Smooth muscle cell (in vitro differentiated cells): ENCODE measurements around the gene ADRB1. TPM values are rescaled to one million over a fixed set of nuclear protein-coding genes. Genes with fewer than 3 reads are reported as not detected.

ENCODE experiments used
- DNase-seq: peaks from one replicate; lab custom pipeline; 2025; ENCODE audit not compliant: unreplicated experiment; lab: John Stamatoyannopoulos, UW
- H2AFZ ChIP-seq: fragments of 200-600 bp; sonication (generic); 2 replicates; pipeline ENCODE4 v1.6.0; 2016; ENCODE audit warnings: antibody characterized with exemption, low read depth, mild to moderate bottlenecking
- H3F3A ChIP-seq: fragments of 200-600 bp; sonication (generic); 2 replicates; pipeline ENCODE4 v1.6.0; 2017; ENCODE audit warnings: antibody characterized with exemption, low read depth
- H3K27ac ChIP-seq: fragments of 200-600 bp; sonication (generic); 2 replicates; pipeline ENCODE4 v1.5.1; 2016; ENCODE audit warnings: low read depth, mild to moderate bottlenecking
- H3K27me3 ChIP-seq: fragments of 200-600 bp; sonication (generic); 2 replicates; pipeline ENCODE4 v1.6.1; 2016; ENCODE audit warnings: low read depth, mild to moderate bottlenecking
- H3K36me3 ChIP-seq: fragments of 200-600 bp; sonication (generic); 2 replicates; pipeline ENCODE4 v1.5.1; 2016; ENCODE audit warnings: low read depth
- H3K4me1 ChIP-seq: fragments of 200-600 bp; sonication (generic); 2 replicates; pipeline ENCODE4 v1.5.1; 2016; ENCODE audit warnings: low read depth
- H3K4me2 ChIP-seq: fragments of 200-600 bp; sonication (generic); 2 replicates; pipeline ENCODE4 v1.6.0; 2016; ENCODE audit warnings: mild to moderate bottlenecking
- H3K4me3 ChIP-seq: fragments of 200-600 bp; sonication (generic); 2 replicates; pipeline ENCODE4 v1.5.1; 2016; ENCODE audit warnings: mild to moderate bottlenecking
- H3K79me2 ChIP-seq: fragments of 200-600 bp; sonication (generic); 2 replicates; pipeline ENCODE4 v1.6.0; 2016; ENCODE audit warnings: low read depth, mild to moderate bottlenecking
- H3K9ac ChIP-seq: fragments of 200-600 bp; sonication (generic); 2 replicates; pipeline ENCODE4 v1.6.0; 2016; ENCODE audit warnings: low read depth
- H3K9me3 ChIP-seq: fragments of 200-600 bp; sonication (generic); replicated peaks from 2 replicates; pipeline ENCODE4 v1.5.1; 2016; ENCODE audit warnings: low read depth
- H4K20me1 ChIP-seq: fragments of 200-600 bp; sonication (generic); 2 replicates; pipeline ENCODE4 v1.6.0; 2016; ENCODE audit warnings: low read depth
- WGBS: methylation state at CpG from one replicate; pipeline ENCODE4 v1.1.7; 2016; ENCODE audit warnings: low lambda C conversion rate; 5-methylcytosine and 5-hydroxymethylcytosine counted together
- polyA plus RNA-seq: library from polyadenylated mRNA; unstranded; fragments of >200 nt; fragmentation: Nextera tagmentation; extraction: Ambion mirVana; gene quantifications from 2 replicates; pipeline ENCODE4 v1.2.1, GENCODE V29; 2016
- total RNA-seq: library from RNA; depleted of rRNA; stranded (reverse); fragments of >200 nt; gene quantifications from 2 replicates; pipeline ENCODE4 v1.2.3, GENCODE V29; 2014
- TF ChIP-seq, protein P1 (sequence below): fragments of 200-600 bp; sonication (generic); IDR thresholded peaks from 2 replicates; pipeline ENCODE4 v1.5.1; 2017; ENCODE audit warnings: borderline replicate concordance, mild to moderate bottlenecking, antibody characterized with exemption; ENCODE audit not compliant: insufficient read depth, poor library complexity, severe bottlenecking

The ADRB1 gene
- total and polyA plus RNA-seq, 2 experiments from 2014 or later = not detected

DNA sequence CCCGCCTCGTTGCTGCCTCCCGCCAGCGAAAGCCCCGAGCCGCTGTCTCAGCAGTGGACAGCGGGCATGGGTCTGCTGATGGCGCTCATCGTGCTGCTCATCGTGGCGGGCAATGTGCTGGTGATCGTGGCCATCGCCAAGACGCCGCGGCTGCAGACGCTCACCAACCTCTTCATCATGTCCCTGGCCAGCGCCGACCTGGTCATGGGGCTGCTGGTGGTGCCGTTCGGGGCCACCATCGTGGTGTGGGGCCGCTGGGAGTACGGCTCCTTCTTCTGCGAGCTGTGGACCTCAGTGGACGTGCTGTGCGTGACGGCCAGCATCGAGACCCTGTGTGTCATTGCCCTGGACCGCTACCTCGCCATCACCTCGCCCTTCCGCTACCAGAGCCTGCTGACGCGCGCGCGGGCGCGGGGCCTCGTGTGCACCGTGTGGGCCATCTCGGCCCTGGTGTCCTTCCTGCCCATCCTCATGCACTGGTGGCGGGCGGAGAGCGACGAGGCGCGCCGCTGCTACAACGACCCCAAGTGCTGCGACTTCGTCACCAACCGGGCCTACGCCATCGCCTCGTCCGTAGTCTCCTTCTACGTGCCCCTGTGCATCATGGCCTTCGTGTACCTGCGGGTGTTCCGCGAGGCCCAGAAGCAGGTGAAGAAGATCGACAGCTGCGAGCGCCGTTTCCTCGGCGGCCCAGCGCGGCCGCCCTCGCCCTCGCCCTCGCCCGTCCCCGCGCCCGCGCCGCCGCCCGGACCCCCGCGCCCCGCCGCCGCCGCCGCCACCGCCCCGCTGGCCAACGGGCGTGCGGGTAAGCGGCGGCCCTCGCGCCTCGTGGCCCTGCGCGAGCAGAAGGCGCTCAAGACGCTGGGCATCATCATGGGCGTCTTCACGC is 825 bp downstream of the ADRB1 start:
- TF ChIP-seq, protein P1, sequence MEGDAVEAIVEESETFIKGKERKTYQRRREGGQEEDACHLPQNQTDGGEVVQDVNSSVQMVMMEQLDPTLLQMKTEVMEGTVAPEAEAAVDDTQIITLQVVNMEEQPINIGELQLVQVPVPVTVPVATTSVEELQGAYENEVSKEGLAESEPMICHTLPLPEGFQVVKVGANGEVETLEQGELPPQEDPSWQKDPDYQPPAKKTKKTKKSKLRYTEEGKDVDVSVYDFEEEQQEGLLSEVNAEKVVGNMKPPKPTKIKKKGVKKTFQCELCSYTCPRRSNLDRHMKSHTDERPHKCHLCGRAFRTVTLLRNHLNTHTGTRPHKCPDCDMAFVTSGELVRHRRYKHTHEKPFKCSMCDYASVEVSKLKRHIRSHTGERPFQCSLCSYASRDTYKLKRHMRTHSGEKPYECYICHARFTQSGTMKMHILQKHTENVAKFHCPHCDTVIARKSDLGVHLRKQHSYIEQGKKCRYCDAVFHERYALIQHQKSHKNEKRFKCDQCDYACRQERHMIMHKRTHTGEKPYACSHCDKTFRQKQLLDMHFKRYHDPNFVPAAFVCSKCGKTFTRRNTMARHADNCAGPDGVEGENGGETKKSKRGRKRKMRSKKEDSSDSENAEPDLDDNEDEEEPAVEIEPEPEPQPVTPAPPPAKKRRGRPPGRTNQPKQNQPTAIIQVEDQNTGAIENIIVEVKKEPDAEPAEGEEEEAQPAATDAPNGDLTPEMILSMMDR = no peak
- Histone ChIP-seq H3K4me2 (peak overlapping the region; percentile 84), H3K9me3 (no peaks in the 10 kb centered on the region), H2AFZ (no peak overlapping the region), H3K79me2 (no peaks in the 10 kb centered on the region), H3K27ac (no peak overlapping the region), H4K20me1 (no peaks in the 10 kb centered on the region), H3K27me3 (peaks cover 99% of the 10 kb centered on the region), H3K4me3 (peak overlapping the region; percentile 46), H3K36me3 (no peaks in the 10 kb centered on the region), H3K9ac (no peak overlapping the region), H3F3A (no peaks in the 10 kb centered on the region), H3K4me1 (peaks cover 7% of the 10 kb centered on the region)
- 15% methylated on average over 80 of the region's 106 CpGs for WGBS
- no peak for DNase-seq

DNA sequence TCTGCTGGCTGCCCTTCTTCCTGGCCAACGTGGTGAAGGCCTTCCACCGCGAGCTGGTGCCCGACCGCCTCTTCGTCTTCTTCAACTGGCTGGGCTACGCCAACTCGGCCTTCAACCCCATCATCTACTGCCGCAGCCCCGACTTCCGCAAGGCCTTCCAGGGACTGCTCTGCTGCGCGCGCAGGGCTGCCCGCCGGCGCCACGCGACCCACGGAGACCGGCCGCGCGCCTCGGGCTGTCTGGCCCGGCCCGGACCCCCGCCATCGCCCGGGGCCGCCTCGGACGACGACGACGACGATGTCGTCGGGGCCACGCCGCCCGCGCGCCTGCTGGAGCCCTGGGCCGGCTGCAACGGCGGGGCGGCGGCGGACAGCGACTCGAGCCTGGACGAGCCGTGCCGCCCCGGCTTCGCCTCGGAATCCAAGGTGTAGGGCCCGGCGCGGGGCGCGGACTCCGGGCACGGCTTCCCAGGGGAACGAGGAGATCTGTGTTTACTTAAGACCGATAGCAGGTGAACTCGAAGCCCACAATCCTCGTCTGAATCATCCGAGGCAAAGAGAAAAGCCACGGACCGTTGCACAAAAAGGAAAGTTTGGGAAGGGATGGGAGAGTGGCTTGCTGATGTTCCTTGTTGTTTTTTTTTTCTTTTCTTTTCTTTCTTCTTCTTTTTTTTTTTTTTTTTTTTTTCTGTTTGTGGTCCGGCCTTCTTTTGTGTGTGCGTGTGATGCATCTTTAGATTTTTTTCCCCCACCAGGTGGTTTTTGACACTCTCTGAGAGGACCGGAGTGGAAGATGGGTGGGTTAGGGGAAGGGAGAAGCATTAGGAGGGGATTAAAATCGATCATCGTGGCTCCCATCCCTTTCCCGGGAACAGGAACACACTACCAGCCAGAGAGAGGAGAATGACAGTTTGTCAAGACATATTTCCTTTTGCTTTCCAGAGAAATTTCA is 1.7 kb downstream of the ADRB1 start:
- Histone ChIP-seq H3K79me2 (no peaks in the 10 kb centered on the region), H3F3A (no peaks in the 10 kb centered on the region), H2AFZ (no peak overlapping the region), H3K9me3 (no peaks in the 10 kb centered on the region), H3K4me3 (no peak overlapping the region), H3K36me3 (no peaks in the 10 kb centered on the region), H3K9ac (no peak overlapping the region), H3K4me1 (peaks cover 7% of the 10 kb centered on the region), H3K27me3 (peaks cover 99% of the 10 kb centered on the region), H3K4me2 (peak overlapping the region; percentile 77), H3K27ac (no peak overlapping the region), H4K20me1 (no peaks in the 10 kb centered on the region)
- TF ChIP-seq, protein P1 = no peak
- 12% methylated on average over 78 of the region's 78 CpGs for WGBS
- no peak for DNase-seq

DNA sequence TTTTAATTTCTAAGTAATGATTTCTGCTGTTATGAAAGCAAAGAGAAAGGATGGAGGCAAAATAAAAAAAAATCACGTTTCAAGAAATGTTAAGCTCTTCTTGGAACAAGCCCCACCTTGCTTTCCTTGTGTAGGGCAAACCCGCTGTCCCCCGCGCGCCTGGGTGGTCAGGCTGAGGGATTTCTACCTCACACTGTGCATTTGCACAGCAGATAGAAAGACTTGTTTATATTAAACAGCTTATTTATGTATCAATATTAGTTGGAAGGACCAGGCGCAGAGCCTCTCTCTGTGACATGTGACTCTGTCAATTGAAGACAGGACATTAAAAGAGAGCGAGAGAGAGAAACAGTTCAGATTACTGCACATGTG is 2.4 kb downstream of the ADRB1 start:
- H3K4me1 ChIP-seq = peaks cover 7% of the 10 kb centered on the region
- H3K4me2 ChIP-seq = no peak overlapping the region
- no peaks in the 10 kb centered on the region for H3K79me2 ChIP-seq
- H2AFZ ChIP-seq = no peak overlapping the region
- DNase-seq = no peak
- H3F3A ChIP-seq = no peaks in the 10 kb centered on the region
- 82% methylated on average over 7 of the region's 7 CpGs for WGBS
- H4K20me1 ChIP-seq = no peaks in the 10 kb centered on the region
- no peaks in the 10 kb centered on the region for H3K36me3 ChIP-seq
- peaks cover 99% of the 10 kb centered on the region for H3K27me3 ChIP-seq
- H3K9ac ChIP-seq = no peak overlapping the region
- no peak overlapping the region for H3K4me3 ChIP-seq
- H3K9me3 ChIP-seq = no peaks in the 10 kb centered on the region
- H3K27ac ChIP-seq = no peak overlapping the region
- TF ChIP-seq, protein P1 = no peak
